Esophagus muscularis mucosa (tissue), 4 donors: ENCODE measurements around the gene MPL. TPM values are rescaled to one million over a fixed set of nuclear protein-coding genes. Genes with fewer than 3 reads are reported as not detected.

ENCODE experiments used
- DNase-seq: peaks from one replicate; pipeline ENCODE4 v3.0.0-alpha.2; 2017; ENCODE audit errors: extremely low spot score
- H3K27ac ChIP-seq, 4 donors: fragments of 200-600 bp; sonication (generic); replicated peaks in 1 of 4; 1 replicate in 3 of 4; 2 replicates in 1 of 4; pipeline ENCODE4 v1.5.1; 2016 to 2019; ENCODE audit warnings: mild to moderate bottlenecking in 1 of 4
- H3K27me3 ChIP-seq, 4 donors: fragments of 200-600 bp; sonication (generic); one replicate each; pipeline versions ENCODE4 v1.5.1 to v1.6.0; 2016 to 2019
- H3K36me3 ChIP-seq, 4 donors: fragments of 200-600 bp; sonication (generic); one replicate each; pipeline ENCODE4 v1.5.1; 2016 to 2019
- H3K4me1 ChIP-seq, 4 donors: fragments of 200-600 bp; sonication (generic); one replicate each; pipeline ENCODE4 v1.5.1; 2016 to 2019
- H3K4me3 ChIP-seq, 4 donors: fragments of 200-600 bp; sonication (generic); 1 replicate in 2 of 4; 2 replicates in 2 of 4; pipeline ENCODE4 v1.5.1; 2016 to 2019; ENCODE audit warnings: mild to moderate bottlenecking in 4 of 4, moderate library complexity in 1 of 4
- H3K9me3 ChIP-seq, 4 donors: fragments of 200-600 bp; sonication (generic); 1 replicate in 3 of 4; 2 replicates in 1 of 4; pipeline ENCODE4 v1.5.1; 2016 to 2019
- EP300 ChIP-seq: sonication (generic); formaldehyde crosslinking; IDR thresholded peaks from one replicate; pipeline ENCODE4 v1.6.1; 2017; ENCODE audit warnings: antibody characterized with exemption
- POLR2A ChIP-seq: fragments of 450-650 bp; IDR thresholded peaks from one replicate; pipeline ENCODE4 v1.6.1; 2017; ENCODE audit warnings: antibody characterized with exemption, moderate library complexity, mild to moderate bottlenecking, low read depth
- POLR2AphosphoS5 ChIP-seq, 2 donors: sonication (generic); formaldehyde crosslinking; IDR thresholded peaks; one replicate each; pipeline ENCODE4 v1.6.1; 2017; ENCODE audit warnings: antibody characterized with exemption in 2 of 2
- WGBS: methylation state at CpG from one replicate; pipeline ENCODE4 v1.1.5; 2018; 5-methylcytosine and 5-hydroxymethylcytosine counted together
- intact Hi-C: fragments of 100-400 bp; cut with DNase I; formaldehyde crosslinking; loops from one replicate; pipeline ENCODE4 v1.15.1; 2023
- total RNA-seq, 4 donors: library from RNA; depleted of rRNA; stranded (reverse); fragments of >200 nt; gene quantifications; one replicate each; pipeline versions ENCODE4 v1.1.0 to v1.2.1, GENCODE V29; 2016
- TF ChIP-seq, protein P1 (sequence below), 3 experiments: fragments of 200-600 bp in 2 of 3; fragments of 450-650 bp in 1 of 3; sonication (generic) in 2 of 3; IDR thresholded peaks; one replicate each; pipeline ENCODE4 v1.5.1; 2017 to 2019; ENCODE audit warnings: antibody characterized with exemption in 3 of 3, mild to moderate bottlenecking in 2 of 3, moderate library complexity in 1 of 3

MPL gene
- total RNA-seq, 4 donors from 2014 or later = 0.13 to 0.63 TPM; not detected in 2

DNA sequence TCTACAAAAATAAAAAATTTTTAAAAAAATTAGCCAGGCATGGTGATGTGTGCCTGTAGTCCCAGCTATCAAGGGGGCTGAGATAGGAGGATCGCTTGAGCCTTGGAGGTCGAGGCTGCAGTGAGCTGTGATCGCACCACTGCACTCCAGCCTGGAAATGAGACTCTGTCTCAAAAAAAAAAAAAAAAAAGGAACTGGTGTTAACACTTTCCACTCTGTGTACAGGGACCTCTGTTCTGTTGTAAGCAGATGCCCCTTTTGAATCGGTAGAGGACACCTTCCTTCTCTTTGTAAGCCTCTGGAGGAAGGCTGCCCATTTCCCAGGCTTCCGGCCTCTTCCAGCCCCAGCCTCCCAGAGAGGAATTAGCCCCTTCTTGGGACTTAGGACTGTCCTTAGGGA, 44.9 kb upstream of the MPL start:
- TF ChIP-seq POLR2A = no peak
- TF ChIP-seq, protein P1, sequence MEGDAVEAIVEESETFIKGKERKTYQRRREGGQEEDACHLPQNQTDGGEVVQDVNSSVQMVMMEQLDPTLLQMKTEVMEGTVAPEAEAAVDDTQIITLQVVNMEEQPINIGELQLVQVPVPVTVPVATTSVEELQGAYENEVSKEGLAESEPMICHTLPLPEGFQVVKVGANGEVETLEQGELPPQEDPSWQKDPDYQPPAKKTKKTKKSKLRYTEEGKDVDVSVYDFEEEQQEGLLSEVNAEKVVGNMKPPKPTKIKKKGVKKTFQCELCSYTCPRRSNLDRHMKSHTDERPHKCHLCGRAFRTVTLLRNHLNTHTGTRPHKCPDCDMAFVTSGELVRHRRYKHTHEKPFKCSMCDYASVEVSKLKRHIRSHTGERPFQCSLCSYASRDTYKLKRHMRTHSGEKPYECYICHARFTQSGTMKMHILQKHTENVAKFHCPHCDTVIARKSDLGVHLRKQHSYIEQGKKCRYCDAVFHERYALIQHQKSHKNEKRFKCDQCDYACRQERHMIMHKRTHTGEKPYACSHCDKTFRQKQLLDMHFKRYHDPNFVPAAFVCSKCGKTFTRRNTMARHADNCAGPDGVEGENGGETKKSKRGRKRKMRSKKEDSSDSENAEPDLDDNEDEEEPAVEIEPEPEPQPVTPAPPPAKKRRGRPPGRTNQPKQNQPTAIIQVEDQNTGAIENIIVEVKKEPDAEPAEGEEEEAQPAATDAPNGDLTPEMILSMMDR (IDR thresholded peaks at IDR 0.05) = no peak
- intact Hi-C loops = loop anchor here (5.0 kb wide), 1 partner anchor 55 kb away; no protein-coding TSS in a partner anchor
- Histone ChIP-seq H3K4me1 (peaks cover 36 to 42% (median 38%) of the 10 kb centered on the region in 4 donors), H3K36me3 (no peaks in the 10 kb centered on the region), H3K9me3 (no peaks in the 10 kb centered on the region), H3K27ac (peak overlapping the region in 2 of 4 donors; percentile 76 to 84), H3K27me3 (no peaks in the 10 kb centered on the region), H3K4me3 (no peak overlapping the region)
- no peak for DNase-seq
- WGBS = 85% methylated on average over 5 of the region's 5 CpGs

DNA sequence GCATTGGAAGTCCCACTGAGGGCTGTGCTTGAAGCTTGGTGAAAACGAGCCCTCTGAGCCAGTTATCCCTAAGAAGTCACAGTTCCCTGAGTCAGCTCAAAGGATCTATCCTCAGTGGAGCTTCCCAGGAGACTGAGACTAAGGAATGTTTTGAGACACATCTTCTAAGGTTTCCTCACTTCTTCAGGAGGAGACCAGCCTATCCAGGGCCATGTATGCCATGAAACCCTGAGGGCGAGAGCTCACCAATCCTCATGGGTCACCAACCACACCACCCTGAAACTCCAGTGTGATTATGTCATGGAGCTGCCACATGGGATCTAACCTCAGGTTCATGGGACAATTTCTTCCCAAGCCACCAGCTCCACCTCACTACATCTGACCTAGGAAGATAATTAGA, 44.4 kb upstream of the MPL start:
- H3K36me3 ChIP-seq = no peaks in the 10 kb centered on the region
- no peak overlapping the region for H3K4me3 ChIP-seq
- TF ChIP-seq POLR2A = no peak
- no peak for TF ChIP-seq EP300
- H3K27me3 ChIP-seq = no peaks in the 10 kb centered on the region
- H3K4me1 ChIP-seq = peaks cover 38 to 42% (median 40%) of the 10 kb centered on the region in 4 donors
- intact Hi-C loops = loop anchor here (5.0 kb wide), 1 partner anchor 54 kb away; no protein-coding TSS in a partner anchor
- DNase-seq = no peak
- peak overlapping the region in 2 of 4 donors; percentile 76 to 84 for H3K27ac ChIP-seq
- H3K9me3 ChIP-seq = no peaks in the 10 kb centered on the region
- WGBS = 100% methylated on average over 1 of the region's 2 CpGs

DNA sequence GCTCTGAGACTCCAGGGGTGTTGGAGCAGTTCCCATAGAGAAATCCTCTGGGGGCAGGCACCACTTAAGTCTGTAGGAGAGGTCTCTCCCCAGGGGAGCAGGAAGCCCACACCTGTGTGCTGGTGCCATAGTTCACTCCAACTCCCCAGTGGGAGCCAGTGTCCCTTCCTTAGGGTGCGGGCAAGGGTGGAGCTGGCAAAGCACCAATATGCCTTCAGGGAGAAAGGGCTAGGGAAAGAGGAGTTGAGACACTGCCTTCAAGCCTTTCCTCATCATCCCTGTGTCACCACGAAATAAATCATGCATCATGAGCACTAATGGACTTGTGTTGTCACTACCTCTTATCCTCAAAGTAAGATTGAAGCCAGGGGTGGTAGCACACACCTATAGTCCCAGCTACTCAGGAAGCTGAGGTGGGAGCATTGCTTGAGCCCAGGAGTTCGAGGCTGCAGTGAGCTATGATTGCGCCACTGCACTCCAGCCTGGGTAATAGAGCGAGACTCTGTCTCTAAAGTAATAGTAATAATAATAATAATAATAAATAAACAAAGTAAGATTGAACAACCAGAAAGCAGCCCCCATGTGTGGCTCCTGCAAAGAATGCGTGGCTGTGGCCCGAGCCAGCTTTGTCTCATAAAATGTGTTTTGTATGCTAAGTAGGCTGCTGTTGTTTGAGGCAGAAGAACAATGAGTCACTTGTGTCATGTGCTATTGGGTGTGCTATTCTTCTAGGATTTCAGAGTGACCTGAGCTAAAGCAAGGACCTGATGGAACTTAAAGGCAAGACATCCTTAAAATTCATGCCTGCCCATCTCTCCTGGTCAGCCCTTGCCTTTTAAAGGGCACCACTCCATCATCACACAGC, 43.5 kb upstream of the MPL start:
- Histone ChIP-seq H3K9me3 (no peaks in the 10 kb centered on the region), H3K36me3 (no peaks in the 10 kb centered on the region), H3K4me3 (no peak overlapping the region), H3K27me3 (no peaks in the 10 kb centered on the region), H3K4me1 (peaks cover 38 to 45% (median 43%) of the 10 kb centered on the region in 4 donors), H3K27ac (peak overlapping the region; percentile 69 to 84 (median 79))
- intact Hi-C loops = loop anchor here (5.0 kb wide), 1 partner anchor 53 kb away; no protein-coding TSS in a partner anchor
- WGBS = 75% methylated on average over 7 of the region's 7 CpGs
- no peak for DNase-seq
- TF ChIP-seq POLR2AphosphoS5 (IDR thresholded peaks at IDR 0.05) (peak; percentile 18 to 68), EP300 (no peak), POLR2A (no peak)
- TF ChIP-seq, protein P1 (IDR thresholded peaks at IDR 0.05) = no peak

DNA sequence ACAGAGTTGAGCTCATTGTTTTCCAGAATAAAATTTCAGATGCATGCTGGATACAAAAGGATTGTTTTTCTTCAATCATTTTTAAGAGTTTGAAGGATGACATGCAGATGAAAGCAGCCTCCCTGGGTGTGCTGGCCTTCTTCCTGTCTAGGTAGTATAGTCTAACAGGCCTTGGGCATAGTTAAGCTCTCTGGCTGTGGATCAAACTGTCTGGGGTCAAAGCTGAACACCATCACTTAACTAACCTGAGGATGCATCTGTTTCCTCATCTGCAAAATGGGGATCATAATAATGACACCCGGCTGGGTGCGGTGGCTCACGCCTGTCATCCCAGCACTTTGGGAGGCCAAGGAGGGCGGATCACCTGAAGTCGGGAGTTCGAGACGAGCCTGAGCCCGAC, 42.9 kb upstream of the MPL start:
- H3K4me1 ChIP-seq = peaks cover 40 to 52% (median 49%) of the 10 kb centered on the region in 4 donors
- H3K27ac ChIP-seq = peak overlapping the region; percentile 69 to 84 (median 79)
- DNase-seq = no peak
- intact Hi-C loops = loop anchor here (5.0 kb wide), 1 partner anchor 53 kb away; no protein-coding TSS in a partner anchor
- H3K36me3 ChIP-seq = no peaks in the 10 kb centered on the region
- H3K27me3 ChIP-seq = no peaks in the 10 kb centered on the region
- no peak for TF ChIP-seq POLR2A
- TF ChIP-seq, protein P1 (IDR thresholded peaks at IDR 0.05) = no peak
- TF ChIP-seq POLR2AphosphoS5 (IDR thresholded peaks at IDR 0.05) = no peak
- TF ChIP-seq EP300 = no peak
- no peak overlapping the region for H3K4me3 ChIP-seq
- WGBS = 87% methylated on average over 8 of the region's 8 CpGs
- H3K9me3 ChIP-seq = no peaks in the 10 kb centered on the region

DNA sequence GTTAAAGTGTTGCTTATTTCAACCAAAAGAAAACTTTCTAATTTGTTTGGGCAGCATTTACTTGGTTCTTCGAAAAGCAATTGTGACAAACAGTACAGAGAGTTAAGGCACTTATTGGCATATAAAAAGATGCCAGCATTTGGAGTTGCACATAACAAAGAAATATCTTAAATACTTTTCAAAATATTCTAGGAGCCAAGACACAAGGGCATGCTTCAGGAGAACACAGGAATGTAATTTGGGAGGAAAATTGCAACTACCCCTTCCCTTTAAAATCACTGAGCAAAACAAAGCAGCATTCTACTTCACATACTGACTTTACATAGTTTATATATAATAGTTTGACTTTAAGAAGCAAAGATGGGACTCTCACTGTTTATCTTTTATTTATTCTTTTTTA, 41.4 kb upstream of the MPL start:
- peak overlapping the region; percentile 69 to 84 (median 79) for H3K27ac ChIP-seq
- WGBS = 77% methylated on average over 1 of the region's 1 CpG
- intact Hi-C loops = no loop called here

More for the DNA sequence above, 41.4 kb upstream of the MPL start:
- TF ChIP-seq EP300 (no peak), POLR2AphosphoS5 (IDR thresholded peaks at IDR 0.05) (no peak), POLR2A (no peak)
- TF ChIP-seq, protein P1 (IDR thresholded peaks at IDR 0.05) = no peak
- H3K9me3 ChIP-seq = no peaks in the 10 kb centered on the region
- H3K4me3 ChIP-seq = no peak overlapping the region
- no peak for DNase-seq
- H3K36me3 ChIP-seq = no peaks in the 10 kb centered on the region
- H3K27me3 ChIP-seq = no peaks in the 10 kb centered on the region
- peaks cover 46 to 55% (median 54%) of the 10 kb centered on the region in 4 donors for H3K4me1 ChIP-seq
